HEK293T (cell line): ENCODE measurements around the gene CHMP3.

Source experiments
- CTCF ChIA-PET: fragments of 350-600 bp; formaldehyde crosslinking; extraction: SDS; loops from one replicate; lab custom pipeline; 2021; ENCODE audit warnings: antibody characterized with exemption, inconsistent platforms; lab: Yijun Ruan, JAX
- POLR2A ChIA-PET: fragments of 350-600 bp; formaldehyde crosslinking; extraction: SDS; loops from one replicate; lab custom pipeline; 2020; ENCODE audit warnings: antibody characterized with exemption, inconsistent platforms; lab: Yijun Ruan, JAX
- DNase-seq: peaks from one replicate; pipeline ENCODE4 v3.0.0; 2012; ENCODE audit warnings: mixed read lengths; ENCODE audit errors: extremely low spot score
- ARNT ChIP-seq: fragments of 450-650 bp; IDR thresholded peaks from 2 replicates; pipeline ENCODE4 v1.6.1; 2017; ENCODE audit warnings: mild to moderate bottlenecking
- BHLHE40 ChIP-seq: fragments of 450-650 bp; IDR thresholded peaks from 2 replicates; pipeline ENCODE4 v1.6.1; 2016; ENCODE audit warnings: mild to moderate bottlenecking, moderate library complexity, borderline replicate concordance
- CTBP1 ChIP-seq: fragments of 450-650 bp; IDR thresholded peaks from 2 replicates; pipeline ENCODE4 v1.6.1; 2016; ENCODE audit warnings: borderline replicate concordance
- ELF4 ChIP-seq: fragments of 450-650 bp; IDR thresholded peaks from 2 replicates; pipeline ENCODE4 v1.6.1; 2017; ENCODE audit warnings: antibody characterized with exemption
- FOXA1 ChIP-seq: fragments of 450-650 bp; IDR thresholded peaks from 2 replicates; pipeline ENCODE4 v1.6.1; 2016; ENCODE audit warnings: mild to moderate bottlenecking
- FOXK2 ChIP-seq: fragments of 450-650 bp; IDR thresholded peaks from 2 replicates; pipeline ENCODE4 v1.6.1; 2016; ENCODE audit warnings: mild to moderate bottlenecking
- FOXM1 ChIP-seq: fragments of 450-650 bp; IDR thresholded peaks from 2 replicates; pipeline ENCODE4 v1.6.1; 2017; ENCODE audit warnings: mild to moderate bottlenecking, borderline replicate concordance
- HDGF ChIP-seq: fragments of 450-650 bp; IDR thresholded peaks from 2 replicates; pipeline ENCODE4 v1.6.1; 2017; ENCODE audit warnings: antibody characterized with exemption, borderline replicate concordance
- L3MBTL2 ChIP-seq: fragments of 450-650 bp; conservative IDR thresholded peaks from 2 replicates; pipeline ENCODE4 v1.6.1; 2016; ENCODE audit warnings: mild to moderate bottlenecking
- LEF1 ChIP-seq: fragments of 450-650 bp; IDR thresholded peaks from 2 replicates; pipeline ENCODE4 v1.6.1; 2017; ENCODE audit warnings: mild to moderate bottlenecking, borderline replicate concordance
- NFRKB ChIP-seq: fragments of 450-650 bp; IDR thresholded peaks from 2 replicates; pipeline ENCODE4 v1.6.1; 2016; ENCODE audit warnings: mild to moderate bottlenecking, moderate library complexity
- SP1 ChIP-seq: fragments of 450-650 bp; IDR thresholded peaks from 2 replicates; pipeline ENCODE4 v1.6.1; 2017
- SUZ12 ChIP-seq: fragments of 450-650 bp; IDR thresholded peaks from 2 replicates; pipeline ENCODE4 v1.6.1; 2016; ENCODE audit warnings: mild to moderate bottlenecking
- TARDBP ChIP-seq: fragments of 450-650 bp; IDR thresholded peaks from 2 replicates; pipeline ENCODE4 v1.6.1; 2016
- ZNF384 ChIP-seq: fragments of 450-650 bp; IDR thresholded peaks from 2 replicates; pipeline ENCODE4 v1.6.1; 2016
- TF ChIP-seq, protein P1 (sequence below): fragments of 450-650 bp; IDR thresholded peaks from 2 replicates; pipeline ENCODE4 v1.6.1; 2016

CHMP3 gene

DNA sequence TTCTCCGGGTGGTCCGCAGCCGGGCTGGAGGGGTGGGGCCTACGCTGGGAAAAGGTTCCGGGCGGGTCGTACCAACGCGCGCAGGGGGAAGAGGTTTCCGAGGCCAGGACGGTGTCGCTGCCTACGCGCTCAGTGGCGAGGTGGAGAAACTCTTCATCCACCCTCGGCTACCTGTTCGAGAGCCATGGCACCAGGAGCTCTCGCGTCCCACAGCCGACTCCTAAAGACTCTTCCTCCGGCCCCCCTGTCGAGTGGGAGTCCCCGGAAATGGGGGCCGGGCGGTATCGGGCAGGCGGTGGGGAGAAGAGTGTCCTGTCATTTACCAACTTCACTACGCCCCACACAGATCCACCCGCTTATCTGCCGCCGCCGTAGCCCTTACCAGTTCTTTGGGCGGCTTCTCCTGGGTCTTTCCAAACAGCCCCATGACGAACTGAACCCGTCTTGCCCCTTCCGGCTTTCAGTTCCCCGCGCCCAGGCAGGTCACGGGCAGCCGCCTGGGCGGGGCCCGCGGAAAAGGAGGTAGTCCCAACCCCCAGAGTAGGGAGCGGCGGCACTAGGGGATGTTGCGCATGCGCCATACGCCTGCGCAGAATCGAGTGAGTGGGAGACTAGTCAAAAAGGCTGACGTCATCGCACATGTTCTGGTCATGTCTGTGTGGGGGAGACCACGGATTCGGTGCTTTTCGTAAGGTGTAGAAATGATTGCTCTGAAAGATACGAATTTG lies at the start of gene CHMP3:
Gene CHMP3 (minus strand): TSS at position 522 of the 728 bp plus-strand sequence. CDS start 95 bp downstream, at position 427.
- ChIA-PET CTCF (no interaction called here), POLR2A (interaction anchor here (0.6 to 1.2 kb wide), 5 partner anchors 11 to 122 kb away, joined by 3 to 4 read pairs (median 3); partner anchors contain the start of gene KDM3A)
- DNase-seq: peak; percentile 97
- TF ChIP-seq NFRKB (no peak), ZNF384 (no peak), BHLHE40 (peak; percentile 73), FOXK2 (no peak), FOXM1 (peak; percentile 73; the same call in 1 of the 2 replicates), SP1 (no peak), FOXA1 (no peak), L3MBTL2 (peak; percentile 98), SUZ12 (no peak), ARNT (no peak), ELF4 (peak; percentile 64), TARDBP (no peak), HDGF (no peak), LEF1 (no peak), CTBP1 (0 out of 2 replicates have a peak, but pooled peaks have one; percentile 23)
- TF ChIP-seq, protein P1, sequence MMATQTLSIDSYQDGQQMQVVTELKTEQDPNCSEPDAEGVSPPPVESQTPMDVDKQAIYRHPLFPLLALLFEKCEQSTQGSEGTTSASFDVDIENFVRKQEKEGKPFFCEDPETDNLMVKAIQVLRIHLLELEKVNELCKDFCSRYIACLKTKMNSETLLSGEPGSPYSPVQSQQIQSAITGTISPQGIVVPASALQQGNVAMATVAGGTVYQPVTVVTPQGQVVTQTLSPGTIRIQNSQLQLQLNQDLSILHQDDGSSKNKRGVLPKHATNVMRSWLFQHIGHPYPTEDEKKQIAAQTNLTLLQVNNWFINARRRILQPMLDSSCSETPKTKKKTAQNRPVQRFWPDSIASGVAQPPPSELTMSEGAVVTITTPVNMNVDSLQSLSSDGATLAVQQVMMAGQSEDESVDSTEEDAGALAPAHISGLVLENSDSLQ: no peak

DNA sequence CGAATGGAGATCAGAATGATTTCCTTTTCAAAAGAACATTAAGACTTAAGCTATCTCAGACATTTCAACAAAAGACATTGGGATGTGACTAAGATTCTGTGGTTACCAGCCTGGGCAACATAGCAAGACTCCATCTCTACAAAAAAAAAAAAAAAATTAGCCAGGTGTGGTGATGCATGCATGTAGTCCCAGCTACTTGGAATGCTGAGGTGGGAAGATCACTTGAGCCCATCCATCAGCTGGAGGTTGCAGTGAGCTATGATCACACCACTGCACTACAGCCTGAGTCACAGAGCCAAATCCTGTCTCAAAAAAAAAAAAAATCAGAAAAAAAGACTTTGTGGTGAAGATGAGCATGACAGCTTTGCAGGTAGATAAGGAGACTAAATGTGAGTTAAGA lies 47.6 kb upstream of the CHMP3 start:
- CTCF ChIA-PET: no interaction called here
- TF ChIP-seq ARNT (no peak), L3MBTL2 (no peak), HDGF (no peak), TARDBP (no peak)
- POLR2A ChIA-PET: no interaction called here
- DNase-seq: no peak

DNA sequence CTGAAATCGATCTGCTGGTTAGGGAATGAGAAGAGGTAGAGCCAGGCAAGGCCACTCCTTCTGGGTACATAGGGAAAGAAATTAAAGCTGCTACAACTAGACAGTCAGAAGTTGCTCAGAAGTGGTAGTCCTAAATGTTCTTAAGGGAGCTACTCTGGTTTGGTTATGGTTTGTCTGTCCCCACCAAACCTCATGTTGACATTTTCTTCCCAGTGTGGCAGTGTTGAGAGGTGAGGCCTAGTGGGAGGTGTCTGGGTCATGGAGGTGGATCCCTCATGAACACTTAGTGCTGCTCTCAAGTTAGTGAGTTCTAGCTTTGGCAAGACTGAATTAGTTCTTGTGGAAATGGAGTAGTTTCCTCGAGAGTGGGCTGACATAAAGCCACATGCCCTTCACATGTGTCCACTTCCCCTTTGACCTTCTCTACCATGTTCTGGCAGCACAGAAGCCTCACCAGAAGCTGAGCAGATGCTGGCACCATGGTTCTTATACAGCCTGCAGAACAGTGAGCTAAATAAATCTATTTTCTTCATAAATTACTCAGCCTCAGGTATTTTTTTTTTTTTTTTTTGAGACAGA lies 45.7 kb upstream of the CHMP3 start:
- no peak for DNase-seq
- ChIA-PET POLR2A (no interaction called here), CTCF (no interaction called here)
- TF ChIP-seq, protein P1: no peak
- no peak for TF ChIP-seq SUZ12
- TF ChIP-seq CTBP1: no peak
- no peak for TF ChIP-seq TARDBP
- no peak for TF ChIP-seq FOXK2
- no peak for TF ChIP-seq ELF4
- TF ChIP-seq L3MBTL2: no peak
- no peak for TF ChIP-seq HDGF
- TF ChIP-seq SP1: no peak
- no peak for TF ChIP-seq NFRKB
- TF ChIP-seq LEF1: no peak

DNA sequence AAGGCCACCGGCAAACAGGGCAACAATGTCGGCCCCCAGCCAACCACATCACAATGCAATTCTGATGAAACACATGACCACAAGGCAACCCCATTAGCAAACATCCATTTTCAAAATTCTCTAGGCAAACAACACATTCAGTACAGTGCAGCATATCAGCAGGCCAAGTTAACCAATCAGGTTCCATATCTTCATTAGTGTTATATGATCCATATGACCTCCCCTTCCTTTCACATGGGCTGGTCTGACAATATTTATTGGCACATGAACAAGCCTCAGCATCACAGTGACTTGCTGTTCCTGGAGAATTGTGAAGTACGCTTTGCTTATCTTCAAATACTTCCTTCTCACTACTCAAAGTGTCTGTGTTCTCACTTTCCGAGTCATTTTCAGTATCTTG lies 40.7 kb upstream of the CHMP3 start:
- TF ChIP-seq CTBP1 (no peak), SP1 (no peak), NFRKB (no peak), FOXA1 (no peak), LEF1 (no peak), ARNT (no peak), HDGF (no peak), ELF4 (no peak), SUZ12 (no peak), L3MBTL2 (no peak), BHLHE40 (no peak)
- TF ChIP-seq, protein P1: no peak
- DNase-seq: no peak
- ChIA-PET CTCF (no interaction called here), POLR2A (no interaction called here)

DNA sequence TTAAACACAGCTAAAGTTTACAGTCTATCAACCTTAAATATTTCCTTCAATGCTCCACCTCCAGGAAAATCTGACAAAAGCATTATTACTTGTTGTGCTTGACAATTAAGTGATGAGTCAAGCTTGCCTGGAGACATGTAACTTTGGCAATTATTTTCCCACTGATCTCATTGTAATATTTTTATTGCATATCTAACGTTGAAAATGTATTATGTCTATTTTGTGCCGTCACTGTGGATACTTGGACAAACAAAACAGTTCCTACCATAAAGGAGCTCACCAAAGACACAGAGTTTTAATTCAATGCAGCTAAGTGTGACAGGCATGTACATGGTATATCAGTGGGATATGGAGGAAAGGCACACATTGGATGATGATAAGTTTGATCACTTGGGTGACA lies 35.7 kb upstream of the CHMP3 start:
- TF ChIP-seq SUZ12: no peak
- no peak for TF ChIP-seq SP1
- TF ChIP-seq FOXA1: no peak
- no peak for TF ChIP-seq ELF4
- POLR2A ChIA-PET: no interaction called here
- no peak for DNase-seq
- CTCF ChIA-PET: no interaction called here

DNA sequence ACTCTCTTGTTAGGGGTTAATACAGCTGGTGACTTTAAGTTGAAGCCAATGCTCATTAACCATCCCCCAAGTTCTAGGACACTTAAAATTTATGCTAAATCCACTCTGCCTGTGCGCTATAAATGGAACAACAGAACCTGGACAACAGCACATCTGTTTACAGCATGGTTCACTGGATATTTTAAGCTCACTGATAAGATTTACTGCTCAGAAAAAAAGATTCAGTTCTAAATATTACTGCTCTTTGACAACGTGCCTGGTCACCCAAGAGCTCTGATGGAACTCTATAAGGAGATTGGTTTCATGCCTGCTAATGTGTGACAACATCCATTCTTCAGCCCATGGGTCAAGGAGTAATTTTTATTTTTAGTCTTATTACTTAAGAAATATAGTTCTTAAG lies 32.9 kb upstream of the CHMP3 start:
- TF ChIP-seq SUZ12 (no peak), L3MBTL2 (no peak)
- CTCF ChIA-PET: no interaction called here
- POLR2A ChIA-PET: no interaction called here
- DNase-seq: no peak

DNA sequence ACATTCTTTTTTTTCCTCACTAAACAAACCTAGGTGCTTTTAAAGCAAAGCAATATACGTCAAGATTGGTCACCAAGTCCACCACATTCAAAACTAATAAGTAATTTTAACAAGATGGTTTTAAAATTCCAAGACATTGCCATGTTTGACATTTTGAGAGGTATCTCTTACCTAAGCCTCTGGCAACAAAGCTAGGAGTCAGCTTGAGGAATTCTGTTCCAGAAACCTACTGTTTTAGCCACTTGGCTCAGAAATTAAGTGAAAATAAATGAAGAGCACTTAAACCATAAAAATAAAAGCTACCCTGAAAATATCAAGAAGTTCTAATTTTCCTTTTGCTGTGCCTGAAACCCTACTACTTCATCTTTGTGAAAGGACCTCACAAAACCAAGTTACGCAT lies 30.0 kb upstream of the CHMP3 start:
- ChIA-PET CTCF (no interaction called here), POLR2A (no interaction called here)
- TF ChIP-seq ELF4 (no peak), BHLHE40 (no peak), CTBP1 (no peak), SP1 (no peak), LEF1 (no peak), FOXM1 (no peak), SUZ12 (no peak), ZNF384 (no peak), TARDBP (no peak), NFRKB (no peak), ARNT (no peak), FOXK2 (no peak), L3MBTL2 (no peak), HDGF (no peak), FOXA1 (no peak)
- TF ChIP-seq, protein P1: no peak
- DNase-seq: no peak
